CD4-positive, alpha-beta T cell treated with Interleukin-2 at 100 ng/mL for 4 hours (primary cell): Measurements from ENCODE around the gene TEX19.
"Not testable (repeated sequence)": the region's sequence is repeated elsewhere in the genome, so short reads cannot be mapped to it uniquely, and the experiment has no call there.

ENCODE experiments used
- DNase-seq: peaks from one replicate; pipeline ENCODE4 v3.0.0-alpha.2; 2020; ENCODE audit warnings: low spot score

TEX19 gene

DNA sequence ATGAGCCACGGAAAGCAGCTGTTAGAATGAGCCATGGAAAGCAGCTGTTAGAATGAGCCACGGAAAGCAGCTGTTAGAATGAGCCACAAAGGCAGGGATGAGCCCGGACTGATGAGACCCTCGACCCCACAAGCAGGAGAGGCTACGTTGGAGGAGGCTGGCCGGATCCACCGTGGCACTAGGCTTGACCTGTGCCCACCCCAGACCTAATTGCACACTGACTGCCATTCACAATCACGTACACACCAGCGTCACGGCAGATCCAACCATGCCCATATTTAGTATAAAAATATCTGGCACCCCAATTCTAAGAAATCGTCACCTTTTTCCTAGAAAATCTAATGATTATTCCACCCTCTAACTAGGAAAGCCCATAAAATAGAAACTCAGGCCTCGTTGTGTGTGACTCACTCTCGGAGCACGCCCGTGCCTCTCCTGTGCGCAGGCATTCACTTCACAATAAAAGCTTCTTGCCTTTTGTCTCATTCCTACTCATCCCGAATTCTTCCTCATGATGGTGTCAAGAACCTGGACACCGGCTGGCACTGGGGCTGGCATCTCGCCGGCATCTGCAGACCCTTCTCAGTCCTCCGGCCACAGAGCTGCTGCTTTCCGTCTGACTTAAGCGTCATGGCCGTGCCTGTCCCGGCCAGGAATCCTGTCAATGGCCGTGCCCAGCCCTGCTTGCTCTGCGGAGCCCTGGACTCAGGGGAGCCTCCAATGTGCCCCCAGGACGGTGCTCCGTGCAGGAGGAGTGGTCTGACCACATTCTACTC, 20.0 kb upstream of the TEX19 start:
- peak; percentile 34 for DNase-seq

DNA sequence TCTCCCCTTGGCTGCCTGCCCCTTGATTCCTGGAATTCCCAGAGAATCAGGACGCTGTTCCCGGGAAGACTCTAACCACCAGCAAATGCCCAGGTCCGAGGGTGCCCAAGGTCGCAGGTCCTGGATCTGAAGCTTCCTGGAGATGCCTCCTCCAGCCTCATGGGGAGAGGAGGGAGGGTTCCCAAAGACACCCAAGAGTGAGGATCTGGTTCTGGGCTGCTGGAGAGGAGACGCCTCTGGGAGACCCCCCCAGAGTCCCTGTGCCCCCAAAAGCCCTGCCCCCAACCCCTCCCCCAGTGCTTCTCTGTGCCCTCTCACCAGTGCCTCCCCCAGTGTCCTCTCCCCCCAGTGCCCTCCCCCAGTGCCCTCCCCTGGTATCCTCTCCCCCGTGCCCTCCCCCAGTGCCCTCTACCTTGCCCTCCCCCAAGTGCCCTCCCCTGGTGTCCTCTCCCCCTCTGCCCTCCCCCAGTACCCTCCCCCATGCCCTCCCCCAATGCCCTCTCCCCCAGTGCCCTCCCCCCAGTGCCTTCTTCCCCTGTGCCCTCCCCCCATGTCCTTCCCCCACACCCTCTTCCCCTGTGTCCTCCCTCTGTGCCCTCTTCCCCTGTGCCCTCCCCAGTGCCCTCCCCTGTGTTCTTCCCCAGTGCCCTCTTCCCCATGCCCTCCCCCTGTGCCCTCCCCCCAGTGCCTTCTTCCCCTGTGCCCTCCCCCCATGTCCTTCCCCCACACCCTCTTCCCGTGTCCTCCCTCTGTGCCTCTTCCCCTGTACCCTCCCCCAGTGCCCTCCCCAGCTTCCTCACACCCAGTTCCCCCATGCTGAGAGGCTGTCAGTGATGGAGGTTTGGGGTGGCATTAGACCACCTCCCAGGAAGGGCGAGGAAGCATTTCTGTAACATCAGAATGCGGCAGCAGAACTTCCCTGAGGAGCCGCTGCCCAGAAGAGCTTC, 19.1 kb upstream of the TEX19 start:
- no peak for DNase-seq

DNA sequence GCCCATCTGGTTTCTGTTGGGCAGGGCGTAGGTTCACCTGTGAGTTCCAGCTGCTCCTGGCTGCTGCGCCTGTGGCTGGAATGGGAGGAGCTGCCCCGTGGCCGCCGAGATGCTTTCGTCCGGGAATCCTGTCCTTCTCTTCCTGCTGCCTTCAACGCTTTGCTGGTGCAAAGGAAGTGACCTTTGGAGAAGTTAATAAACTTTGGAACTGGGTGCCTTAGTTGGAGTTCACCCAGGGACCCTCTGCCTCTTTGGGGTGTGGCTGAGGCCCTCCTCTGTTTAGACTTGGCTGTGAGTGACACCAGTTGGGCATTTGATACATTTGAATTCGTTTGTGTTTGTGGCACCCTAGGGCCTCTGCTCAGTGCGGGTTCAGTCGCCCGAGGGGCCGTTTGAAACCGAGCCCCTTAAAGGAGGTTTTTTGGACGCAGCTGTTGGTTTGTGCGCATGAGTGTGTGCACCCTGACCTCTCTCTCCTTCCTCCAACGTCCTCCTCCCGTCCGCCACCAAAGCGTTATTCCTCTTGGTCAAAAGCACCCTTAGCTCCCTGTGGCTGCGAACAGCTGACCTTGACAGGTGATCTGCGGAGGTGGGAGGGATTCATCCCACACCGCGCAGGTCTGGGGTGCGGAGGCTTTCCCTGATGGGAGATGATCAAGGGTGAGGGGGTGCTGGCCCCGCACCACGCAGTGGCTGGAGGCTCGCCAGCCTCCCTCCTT, 16.5 kb upstream of the TEX19 start:
- DNase-seq: no peak

DNA sequence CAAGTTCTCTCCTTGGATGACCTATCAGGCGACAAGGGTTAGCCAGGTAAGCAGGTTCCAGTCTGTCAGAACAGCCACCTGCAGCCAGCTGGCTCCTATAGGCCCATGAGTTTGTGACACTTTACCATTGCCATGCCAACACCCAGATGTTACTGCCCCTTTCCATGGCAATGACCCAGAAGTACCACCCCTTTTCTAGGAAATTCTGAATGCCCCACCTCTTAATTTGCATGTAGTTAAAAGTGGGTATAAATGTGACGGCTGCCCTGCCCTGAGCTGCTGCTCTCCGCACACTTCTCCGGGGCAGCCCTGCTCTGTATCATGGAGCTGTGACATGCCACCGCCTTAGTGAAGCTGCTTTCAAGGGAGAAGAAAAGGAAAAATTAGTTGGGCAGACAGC, 15.5 kb upstream of the TEX19 start:
- DNase-seq: no peak

DNA sequence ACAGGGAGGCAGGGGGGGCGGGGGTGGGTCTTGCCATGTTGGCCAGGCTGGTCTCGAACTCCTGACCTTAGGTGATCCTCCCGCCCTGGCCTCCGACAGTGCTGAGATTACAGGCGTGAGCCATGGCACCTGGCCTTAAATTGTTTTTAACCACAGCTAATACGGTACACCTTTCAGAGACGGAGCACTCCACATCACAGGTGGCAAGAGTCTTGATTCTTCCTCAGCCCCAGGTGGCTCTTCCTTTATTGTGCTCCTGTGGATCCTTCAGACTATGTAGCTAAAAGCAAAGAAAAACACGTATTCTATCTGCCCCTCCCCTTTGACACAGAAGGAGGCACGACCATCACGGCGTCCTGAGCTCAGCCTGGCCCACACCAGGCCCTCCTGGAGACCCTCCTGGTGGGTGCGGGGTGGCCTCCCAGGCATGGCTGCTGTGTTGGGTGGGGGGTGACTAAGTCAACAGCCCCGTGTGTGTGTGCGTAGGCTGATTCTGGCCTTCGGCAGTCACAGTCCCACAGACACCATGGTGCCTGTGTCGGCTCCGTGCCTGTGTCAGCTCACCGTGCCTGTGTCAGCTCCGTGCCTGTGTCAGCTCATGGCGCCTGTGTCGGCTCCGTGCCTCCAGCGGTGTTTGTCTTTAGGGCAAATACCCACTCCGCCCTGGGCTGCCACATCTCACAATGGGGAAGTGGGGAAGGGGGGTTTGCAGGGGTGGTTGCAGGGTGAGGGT, 14.7 kb upstream of the TEX19 start:
- DNase-seq: no peak

DNA sequence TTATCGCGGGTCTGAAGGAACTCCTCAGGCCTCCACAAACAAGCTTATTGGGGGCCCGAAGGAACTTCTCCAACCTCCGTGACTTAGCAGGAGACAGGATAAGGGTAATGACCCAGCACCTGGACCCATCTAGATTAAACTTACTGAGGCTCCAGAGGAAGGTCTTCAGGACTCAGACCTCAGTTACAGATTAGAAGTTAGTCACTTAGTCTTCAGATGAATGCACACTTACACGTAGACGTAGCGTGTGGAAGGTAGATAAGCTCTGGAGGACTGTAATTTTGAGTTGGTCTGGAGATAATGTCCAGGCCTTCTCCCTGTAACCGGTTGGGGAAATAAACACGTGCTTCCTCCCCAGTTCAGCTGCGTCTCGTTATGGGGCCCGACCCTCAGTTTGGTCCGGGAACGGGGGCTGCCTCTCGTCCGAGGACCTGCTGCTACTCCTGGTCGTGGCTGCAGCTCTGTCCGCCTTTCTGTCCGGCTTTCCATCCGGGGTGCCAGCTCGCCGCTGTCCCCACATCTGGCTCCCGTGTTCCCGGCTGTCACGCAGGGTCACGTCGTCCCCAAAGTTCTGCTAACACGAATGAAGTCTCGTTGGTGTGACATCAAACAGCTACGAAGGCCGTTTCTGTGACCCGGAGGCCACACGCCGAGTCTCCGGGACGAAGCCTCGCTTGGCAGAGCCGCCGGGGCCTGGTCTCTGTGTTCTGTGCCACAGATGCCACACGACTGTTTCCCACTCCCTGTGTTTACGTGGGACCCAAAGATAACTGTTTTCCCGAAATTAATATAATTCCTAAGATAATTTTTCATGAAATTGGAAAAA, 13.7 kb upstream of the TEX19 start:
- DNase-seq: no peak

DNA sequence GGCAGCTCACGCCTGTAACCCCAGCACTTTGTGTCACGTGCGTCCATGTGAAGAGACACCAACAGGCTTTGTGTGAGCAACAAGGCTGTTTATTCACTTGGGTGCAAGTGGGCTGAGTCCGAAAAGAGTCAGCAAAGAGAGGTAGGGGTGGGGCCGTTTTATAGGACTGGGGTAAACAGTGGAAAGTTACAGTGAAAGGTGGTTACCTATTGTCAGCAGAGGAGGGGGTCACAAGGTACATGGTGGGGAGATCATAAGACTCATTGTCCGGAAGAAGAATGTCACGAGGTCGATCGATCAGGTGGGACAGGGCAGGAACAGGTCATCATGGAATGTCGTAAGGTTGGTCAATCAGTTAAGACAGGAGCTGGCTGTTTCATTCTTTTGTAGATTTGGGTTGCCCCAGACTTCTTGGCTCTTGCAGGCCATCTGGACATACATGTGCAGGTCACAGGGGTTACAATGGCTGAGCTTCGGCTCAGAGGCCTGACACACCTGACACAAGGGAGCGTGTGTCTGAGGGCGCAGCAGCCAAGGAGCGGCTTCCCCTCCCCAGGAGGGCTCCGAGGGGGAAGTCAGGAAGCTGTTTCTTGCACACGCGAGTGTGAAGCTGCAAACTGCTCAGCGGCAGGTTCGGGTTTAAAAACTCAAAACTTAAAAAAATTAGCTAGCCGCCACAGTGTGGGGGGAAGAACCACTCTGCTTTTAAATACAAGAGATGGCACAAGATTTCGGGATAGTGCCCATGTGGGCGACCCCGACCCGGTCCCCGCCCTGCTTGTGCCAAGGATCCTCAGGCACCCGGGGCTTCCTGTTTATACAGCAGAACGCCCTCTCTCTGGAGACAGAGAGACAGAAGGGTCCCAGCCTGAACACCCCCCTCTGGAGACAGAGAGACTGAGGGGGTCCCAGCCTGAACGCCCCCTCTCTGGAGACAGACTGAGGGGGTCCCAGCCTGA, 12.4 kb upstream of the TEX19 start:
- no peak for DNase-seq

DNA sequence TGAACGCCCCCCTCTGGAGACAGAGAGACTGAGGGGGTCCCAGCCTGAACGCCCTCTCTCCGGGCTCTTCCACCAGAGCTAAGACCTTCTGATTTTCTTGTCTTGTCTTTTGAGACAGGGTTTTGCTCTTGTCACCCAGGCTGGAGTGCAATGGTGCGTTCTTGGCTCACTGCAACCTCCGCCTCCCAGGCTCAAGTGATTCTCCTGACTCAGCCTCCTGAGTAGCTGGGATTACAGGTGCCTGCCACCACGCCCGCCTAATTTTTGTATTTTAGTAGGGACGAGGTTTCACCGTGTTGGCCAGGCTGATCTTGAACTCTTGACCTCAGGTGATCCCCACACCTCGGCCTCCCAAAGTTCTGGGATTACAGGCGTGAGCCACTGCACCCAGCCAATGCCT, 11.1 kb upstream of the TEX19 start:
- DNase-seq: not testable (repeated sequence)

DNA sequence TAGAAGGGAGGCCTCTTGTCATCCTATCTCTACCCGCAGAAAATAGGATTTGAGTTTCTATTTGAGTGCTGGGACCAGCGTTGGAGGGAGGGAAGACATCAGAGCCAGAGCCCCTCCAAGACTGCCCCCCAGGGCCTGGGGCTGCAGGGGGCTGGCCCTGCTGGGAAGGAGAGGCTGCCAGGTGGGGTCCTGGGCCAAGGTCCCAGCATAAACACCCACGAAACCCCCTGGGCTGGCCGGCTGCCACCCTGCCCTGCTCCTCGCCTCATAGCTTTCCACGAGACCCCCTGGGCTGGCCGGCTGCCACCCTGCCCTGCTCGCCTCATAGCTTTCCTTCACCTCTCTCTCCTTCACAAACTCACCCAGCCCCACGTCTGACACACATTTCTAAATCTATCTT, 10.6 kb upstream of the TEX19 start:
- no peak for DNase-seq

DNA sequence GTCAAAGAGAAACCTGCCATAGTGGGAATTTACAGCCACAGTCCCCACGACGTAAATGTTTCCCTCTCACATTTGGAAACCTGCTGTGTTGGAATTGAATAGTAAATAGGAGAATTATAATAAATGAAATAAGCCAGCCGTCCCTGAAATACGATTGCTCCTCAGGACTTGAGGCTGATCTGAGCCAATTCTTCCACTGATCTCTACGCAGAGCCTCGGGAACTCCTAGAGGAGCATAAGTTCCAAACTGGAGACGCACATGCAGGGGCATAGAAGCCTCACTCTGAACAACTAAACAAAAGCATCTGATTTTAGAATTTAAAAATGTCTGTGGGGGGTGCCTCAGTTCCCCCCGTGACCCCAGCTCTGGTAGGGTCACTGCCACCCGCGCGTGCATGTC, 10.2 kb upstream of the TEX19 start:
- no peak for DNase-seq

DNA sequence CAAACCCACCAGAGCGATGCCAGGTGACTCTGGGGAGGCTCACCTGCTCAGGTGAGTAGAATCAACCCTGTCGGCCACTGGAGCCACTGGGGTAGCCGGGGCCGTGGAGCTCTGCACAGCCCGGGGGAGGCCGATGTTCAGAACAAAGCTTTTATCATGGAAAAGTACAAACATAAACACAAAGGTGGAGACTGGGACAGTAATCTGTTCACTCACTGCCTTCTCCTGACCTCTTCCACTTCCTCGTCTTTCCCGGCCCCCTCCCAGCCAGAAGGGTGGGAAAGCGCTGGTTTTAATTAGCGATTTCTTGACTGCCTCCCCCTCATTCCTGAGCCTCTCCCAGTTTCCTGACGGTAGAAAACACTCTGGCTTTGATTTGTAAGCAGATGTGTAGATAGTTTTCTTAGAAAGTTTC, 9.8 kb upstream of the TEX19 start:
- no peak for DNase-seq

DNA sequence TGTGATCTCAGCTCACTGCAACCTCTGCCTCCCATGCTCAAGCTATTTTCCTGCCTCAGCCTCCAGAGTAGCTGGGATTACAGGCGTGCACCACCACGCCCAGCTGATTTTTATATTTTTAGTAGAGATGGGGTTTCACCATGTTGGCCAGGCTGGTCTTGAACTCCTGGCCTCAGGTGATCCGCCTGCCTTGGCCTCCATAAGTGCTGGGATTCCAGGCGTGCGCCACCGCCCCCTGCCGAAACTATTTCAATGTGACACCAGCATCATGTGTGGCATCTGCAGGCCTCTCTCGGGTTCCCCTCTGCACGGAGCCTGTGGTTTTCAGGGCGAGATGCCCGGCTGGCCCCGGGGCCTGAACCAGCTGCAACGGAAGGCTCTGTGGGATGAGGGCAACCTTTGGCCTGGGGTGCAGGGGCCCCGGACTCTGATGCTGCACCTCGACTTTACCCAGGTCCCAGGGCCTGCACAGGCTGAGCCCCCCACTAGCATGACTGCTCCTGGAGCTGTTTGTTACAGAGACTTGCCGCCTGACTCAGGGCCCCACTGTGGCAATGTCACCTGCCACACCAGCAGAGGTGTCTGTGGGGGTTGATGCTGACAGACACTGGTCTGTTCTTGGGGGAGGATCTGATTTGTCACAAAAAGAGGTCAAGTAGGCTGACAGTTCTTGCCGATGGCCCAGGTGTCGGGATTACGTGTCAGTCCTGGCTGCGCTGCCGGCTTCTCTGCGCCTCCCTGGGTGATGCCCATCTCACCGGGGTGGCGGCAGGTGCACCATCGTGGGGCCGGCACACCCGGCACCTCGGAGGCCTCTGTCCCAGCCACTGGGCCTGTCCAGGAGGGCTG, 8.6 kb upstream of the TEX19 start:
- DNase-seq: peak; percentile 46

DNA sequence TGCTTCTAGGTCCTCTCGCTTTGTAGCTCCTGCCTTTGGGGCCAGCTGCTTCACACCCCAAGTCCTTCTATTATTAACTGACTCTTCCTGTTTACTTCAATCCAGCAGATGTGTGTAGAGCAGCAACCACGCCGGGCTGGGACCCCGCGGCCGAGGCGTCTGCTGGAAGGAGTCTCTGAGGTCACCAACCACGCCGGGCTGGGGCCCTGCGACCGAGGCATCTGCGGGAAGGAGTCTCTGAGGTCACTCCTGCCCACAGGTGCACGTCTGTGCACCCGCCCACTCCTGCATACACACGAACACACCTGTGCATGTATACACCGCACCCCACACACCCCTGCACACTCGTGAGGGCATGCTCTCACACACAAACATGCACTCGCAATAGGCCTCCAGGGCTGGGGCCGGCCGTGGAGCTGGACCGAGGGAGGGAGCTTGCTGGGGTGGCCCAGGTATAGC, 7.8 kb upstream of the TEX19 start:
- no peak for DNase-seq

DNA sequence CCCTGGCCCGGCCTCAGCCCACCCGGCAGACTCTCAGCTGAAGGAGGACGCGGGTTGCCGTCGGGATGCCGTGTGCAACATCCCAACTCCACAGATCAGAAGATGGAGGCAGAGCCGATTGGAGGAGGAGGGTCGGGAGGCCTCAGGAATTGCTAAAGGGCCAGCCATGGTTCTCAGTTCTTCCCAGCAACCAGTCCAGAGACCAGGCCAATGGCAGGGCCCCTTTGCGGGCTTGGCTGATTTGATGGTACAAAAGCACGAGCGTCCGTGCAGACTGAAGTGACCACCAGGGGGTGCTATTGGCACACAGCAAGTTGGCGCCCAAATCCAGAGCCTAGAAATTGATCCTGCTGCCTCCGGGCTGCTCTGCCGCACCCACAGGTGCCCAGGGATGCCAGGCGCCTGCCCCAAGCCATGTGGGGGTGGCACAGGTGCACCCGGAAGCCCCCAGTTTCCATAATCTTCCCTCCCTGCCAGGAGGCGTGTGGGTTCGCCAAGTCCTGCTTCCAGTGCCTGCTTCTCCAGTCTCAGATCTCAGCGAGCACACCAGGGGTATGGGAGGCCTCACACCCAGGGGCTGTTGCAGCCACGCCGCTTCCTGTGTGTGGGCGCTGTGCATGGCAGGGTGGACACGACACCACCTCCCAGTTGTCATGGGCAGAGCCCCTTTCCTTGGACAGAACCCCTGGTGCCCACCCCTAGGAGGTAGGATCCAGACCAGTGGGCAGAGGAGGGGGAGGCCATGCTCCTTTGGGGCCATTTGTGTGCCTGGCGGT, 7.1 kb upstream of the TEX19 start:
- DNase-seq: peak; percentile 83

DNA sequence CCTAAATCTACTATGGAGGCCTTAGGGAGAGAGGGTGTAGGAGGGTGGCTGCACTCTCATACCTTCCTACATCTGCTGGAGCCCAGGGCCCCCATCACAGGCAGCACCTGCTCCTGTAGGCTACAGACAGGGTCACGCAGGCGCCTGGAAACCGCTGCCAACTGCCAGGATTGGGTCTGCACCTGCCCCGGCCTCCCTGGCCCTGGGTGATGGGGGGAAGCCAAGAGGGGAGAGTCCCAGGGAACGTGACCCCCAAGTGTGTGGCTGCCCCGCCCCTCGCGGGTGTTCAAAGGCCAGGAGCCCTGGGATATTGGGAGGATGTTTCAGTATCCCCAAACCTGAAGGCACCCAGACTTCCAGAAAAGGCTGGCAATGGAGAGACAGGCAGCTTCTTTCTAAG, 5.6 kb upstream of the TEX19 start:
- DNase-seq: no peak

DNA sequence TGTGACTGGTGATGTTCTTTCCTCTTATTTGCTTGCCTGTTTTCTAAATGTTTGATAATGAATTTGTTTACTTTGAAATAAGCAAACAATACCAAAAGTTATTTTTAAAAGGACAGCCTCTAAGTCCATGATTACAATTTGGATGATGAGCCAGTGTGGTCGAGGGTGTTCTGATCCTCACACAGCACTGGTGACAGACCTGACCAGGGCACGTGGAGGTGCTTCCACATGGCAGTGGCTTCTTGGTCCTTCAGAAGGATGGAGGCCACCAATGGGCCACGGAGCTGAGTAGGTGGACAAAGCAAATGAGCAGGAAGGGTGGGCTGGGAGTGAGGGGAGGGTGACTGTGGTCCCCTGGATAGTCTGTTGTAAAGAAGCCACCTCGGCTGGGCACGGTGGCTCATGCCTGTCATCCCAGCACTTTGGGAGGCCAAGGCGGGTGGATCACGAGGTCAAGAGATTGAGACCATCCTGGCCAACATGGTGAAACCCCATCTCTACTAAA, 4.2 kb upstream of the TEX19 start:
- no peak for DNase-seq

DNA sequence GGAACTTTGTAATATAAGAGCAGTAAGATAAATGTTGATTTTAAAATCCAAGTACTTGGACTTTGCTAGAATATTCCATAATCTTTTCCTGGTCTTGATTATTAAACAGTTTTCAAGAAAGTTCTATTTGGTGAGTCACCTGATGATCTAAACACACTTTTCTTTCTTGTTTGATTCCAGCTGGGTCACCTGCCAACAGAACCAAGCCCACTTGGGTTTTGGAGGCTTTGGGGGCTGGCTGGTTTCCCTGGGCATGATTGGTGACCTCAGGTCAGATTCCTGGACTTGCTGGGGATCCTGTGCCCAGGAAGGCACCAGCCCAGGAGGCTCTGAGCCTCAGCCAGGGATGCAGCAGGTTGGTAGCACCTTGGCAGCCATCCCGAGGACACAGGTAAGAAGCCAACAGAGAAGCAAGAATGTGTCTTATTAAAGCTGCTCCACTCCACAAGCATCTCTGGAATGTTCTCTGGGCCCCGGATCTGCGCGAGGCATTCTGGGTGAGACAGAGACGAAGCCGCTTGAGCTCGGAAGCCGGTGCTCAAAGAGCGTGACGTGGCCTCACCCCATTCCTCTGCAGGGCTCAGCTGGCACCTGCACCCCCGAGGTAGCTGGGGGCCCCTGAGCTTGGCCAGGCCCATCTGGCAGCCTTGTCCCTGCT, 3.1 kb upstream of the TEX19 start:
- DNase-seq: no peak
